Measurements from ENCODE around the gene ADRA2C. TPM values are rescaled to one million over a fixed set of nuclear protein-coding genes. Genes with fewer than 3 reads are reported as not detected.

Gene ADRA2C
- total RNA-seq, 2 donors from 2014 or later: 0.59 to 28.6 TPM

DNA sequence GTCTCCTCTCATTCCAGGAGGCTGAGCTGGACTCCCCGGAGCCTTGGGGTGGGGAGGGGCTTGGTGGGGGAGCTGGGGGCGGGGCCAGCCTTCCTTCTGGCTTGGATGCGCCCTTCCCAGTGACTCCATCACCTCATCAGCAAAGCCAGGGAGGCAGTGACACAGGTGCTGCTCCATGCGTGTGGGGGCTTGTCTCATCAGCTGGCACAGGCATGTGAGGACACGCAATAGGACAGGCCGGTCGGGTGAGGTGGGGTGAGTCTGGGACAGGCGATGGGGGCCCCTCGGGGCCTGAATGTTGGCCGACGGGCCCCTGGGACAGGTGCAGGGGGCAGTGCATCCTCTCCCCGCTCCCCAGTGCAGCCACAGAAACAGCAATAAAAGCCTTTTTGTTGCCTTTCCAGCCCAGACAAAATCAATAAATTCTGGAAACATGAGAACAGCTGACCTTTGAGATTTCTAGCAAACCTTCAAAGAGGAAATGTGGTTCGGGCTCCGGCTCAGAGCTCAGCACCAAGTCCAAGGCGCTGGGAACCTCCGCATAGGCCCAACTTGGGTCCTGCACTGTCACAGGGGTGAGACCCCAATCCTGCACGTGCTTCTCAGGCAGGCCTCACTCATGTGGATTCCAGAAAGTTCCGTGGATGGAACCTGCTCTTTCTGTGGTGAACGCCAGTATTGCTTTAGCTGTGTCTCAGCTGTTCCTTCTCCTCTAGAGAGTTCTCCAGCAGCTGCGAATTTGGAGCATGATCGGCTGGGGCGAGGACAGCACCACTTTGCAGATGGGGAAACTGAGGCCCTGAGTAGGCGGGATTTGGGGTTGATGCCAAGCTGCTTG, 18.5 kb downstream of the ADRA2C start:
- no peak overlapping the region for H3K27ac ChIP-seq
- no peak overlapping the region for H3K4me3 ChIP-seq
- H3K4me1 ChIP-seq (replicated peaks): no peaks in the 10 kb centered on the region
- H3K36me3 ChIP-seq: no peaks in the 10 kb centered on the region
- H3K9me3 ChIP-seq: no peaks in the 10 kb centered on the region
- H3K27me3 ChIP-seq (replicated peaks; ENCODE audit: insufficient read depth): peaks cover 12% of the 10 kb centered on the region
- no peak for DNase-seq (ENCODE audit: low spot score)
- WGBS: 48% methylated on average over 23 of the region's 23 CpGs
- TF ChIP-seq POLR2AphosphoS5 (IDR thresholded peaks at IDR 0.05) (no peak), CTCF (IDR thresholded peaks at IDR 0.05) (no peak), POLR2A (IDR thresholded peaks at IDR 0.05) (no peak)
- intact Hi-C loops (cut with DNase I): no loop called here

- Histone ChIP-seq H3K27ac (no peak overlapping the region), H3K4me3 (no peak overlapping the region), H3K4me1 (replicated peaks) (no peaks in the 10 kb centered on the region), H3K36me3 (no peaks in the 10 kb centered on the region), H3K9me3 (no peaks in the 10 kb centered on the region), H3K27me3 (replicated peaks; ENCODE audit: insufficient read depth) (peaks cover 11% of the 10 kb centered on the region)
- intact Hi-C loops (cut with DNase I): no loop called here
- DNase-seq (ENCODE audit: low spot score): no peak
- WGBS: 76% methylated on average over 8 of the region's 8 CpGs
- TF ChIP-seq POLR2A (IDR thresholded peaks at IDR 0.05) (no peak), CTCF (IDR thresholded peaks at IDR 0.05) (no peak), POLR2AphosphoS5 (IDR thresholded peaks at IDR 0.05) (no peak)
Measured at GRCh38 chr4:3785292-3785565, 19.0 kb downstream of the ADRA2C start.

DNA sequence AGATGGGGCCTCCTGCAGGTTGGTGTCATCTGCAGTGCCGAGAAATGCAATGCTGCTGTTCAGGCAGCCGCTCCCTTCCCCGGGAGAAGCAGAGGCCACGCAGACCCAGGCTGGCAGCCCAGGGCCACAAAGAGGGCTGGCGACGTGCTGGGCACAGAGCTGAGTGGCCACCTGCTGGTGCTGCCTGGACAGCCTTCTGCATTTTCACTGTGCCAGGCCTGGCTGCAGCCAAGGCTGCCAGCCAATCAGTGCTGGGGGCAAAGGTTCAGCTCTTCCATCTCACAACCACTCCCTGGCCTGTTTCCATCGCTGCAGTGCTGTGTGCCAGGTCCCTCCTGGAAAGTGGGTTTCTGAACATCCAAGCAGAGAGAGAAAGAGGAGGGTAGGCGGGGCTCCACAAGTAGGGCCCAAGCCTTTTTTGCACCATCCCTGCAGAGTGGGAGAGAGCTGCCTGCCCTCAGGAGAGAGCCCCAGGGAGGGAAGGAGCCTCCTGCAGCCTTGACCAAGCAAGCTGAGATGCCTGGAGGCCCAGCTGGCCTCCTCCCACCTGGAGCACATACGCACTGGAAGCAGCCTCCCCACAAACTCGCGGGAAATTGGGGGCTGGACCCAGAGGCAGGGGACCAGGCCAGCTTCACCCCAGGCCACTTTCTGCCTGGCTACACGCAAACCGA, 20.1 kb downstream of the ADRA2C start:
- TF ChIP-seq POLR2AphosphoS5 (IDR thresholded peaks at IDR 0.05): no peak
- no peak for TF ChIP-seq POLR2A (IDR thresholded peaks at IDR 0.05)
- TF ChIP-seq CTCF (IDR thresholded peaks at IDR 0.05): no peak
- H3K9me3 ChIP-seq: no peaks in the 10 kb centered on the region
- H3K27ac ChIP-seq: no peak overlapping the region
- H3K4me1 ChIP-seq (replicated peaks): no peaks in the 10 kb centered on the region
- WGBS: 68% methylated on average over 13 of the region's 13 CpGs
- H3K36me3 ChIP-seq: no peaks in the 10 kb centered on the region
- intact Hi-C loops (cut with DNase I): no loop called here
- H3K4me3 ChIP-seq: no peak overlapping the region
- no peak for DNase-seq (ENCODE audit: low spot score)
- peaks cover 6% of the 10 kb centered on the region for H3K27me3 ChIP-seq (replicated peaks; ENCODE audit: insufficient read depth)

DNA sequence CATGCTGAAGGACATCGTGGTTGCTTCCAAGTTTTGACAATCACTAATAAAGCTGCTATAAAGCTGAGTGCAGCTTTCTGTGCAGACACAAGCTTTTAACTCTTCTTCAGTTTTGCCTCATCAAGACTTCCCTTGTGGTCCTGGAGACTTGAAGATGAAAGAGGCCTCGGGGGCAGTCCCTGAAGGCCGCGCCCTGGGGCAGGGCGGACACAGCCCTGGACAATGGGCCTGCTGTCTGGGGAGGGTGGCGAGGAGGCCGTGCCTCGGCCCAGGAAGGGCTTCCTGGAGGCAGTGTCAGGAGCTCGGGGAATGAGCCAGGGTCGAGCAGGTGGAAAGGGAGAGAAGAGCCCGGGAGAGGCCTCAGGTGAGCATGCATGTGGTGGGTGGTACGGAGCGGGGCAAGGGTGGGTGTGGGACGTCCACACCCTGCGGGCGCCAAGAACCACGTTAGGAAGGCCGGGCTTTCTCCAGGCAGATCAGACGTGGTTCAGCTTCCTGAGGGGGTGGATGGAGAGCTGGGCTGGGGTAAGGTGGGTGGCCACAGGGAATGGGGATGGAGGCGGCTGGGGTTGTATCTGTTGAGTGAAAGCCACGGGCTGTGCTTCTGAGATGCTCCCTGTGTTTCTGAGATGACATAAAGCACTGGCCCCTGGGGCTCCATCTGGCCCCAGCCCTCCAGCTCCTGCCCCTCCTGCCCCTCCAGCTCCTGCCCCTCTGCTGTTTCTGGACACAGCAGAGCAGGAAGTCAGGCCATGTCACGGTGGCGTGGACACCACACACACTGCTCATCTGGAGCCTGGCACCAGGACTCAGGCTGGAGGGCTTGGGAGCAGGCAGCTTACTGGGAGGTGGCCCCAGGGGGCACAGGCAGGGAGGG, 21.5 kb downstream of the ADRA2C start:
- Histone ChIP-seq H3K27me3 (replicated peaks; ENCODE audit: insufficient read depth) (peaks cover 6% of the 10 kb centered on the region), H3K36me3 (no peaks in the 10 kb centered on the region), H3K4me1 (replicated peaks) (no peaks in the 10 kb centered on the region), H3K4me3 (no peak overlapping the region), H3K27ac (no peak overlapping the region), H3K9me3 (no peaks in the 10 kb centered on the region)
- TF ChIP-seq POLR2AphosphoS5 (IDR thresholded peaks at IDR 0.05) (no peak), CTCF (IDR thresholded peaks at IDR 0.05) (no peak), POLR2A (IDR thresholded peaks at IDR 0.05) (no peak)
- DNase-seq (ENCODE audit: low spot score): no peak
- intact Hi-C loops (cut with DNase I): no loop called here
- 81% methylated on average over 23 of the region's 23 CpGs for WGBS
